GM11168 (cell line): ENCODE data around the gene ICA1L.
"Not testable (repeated sequence)": the region's sequence is repeated elsewhere in the genome, so short reads cannot be mapped to it uniquely, and the experiment has no call there.

Source experiments
- in situ Hi-C: fragments of 300-500 bp; cut with MboI; formaldehyde crosslinking; loops from one replicate; pipeline ENCODE4 v1.12.0; 2022; ENCODE audit warnings: low sequenced_read_pairs; ENCODE audit not compliant: unreplicated experiment

ICA1L gene

GRCh38 chr2:202848813-202849212 lies 22.8 kb downstream of the ICA1L start:
- in situ Hi-C loops, result no loop called here

GRCh38 chr2:202847693-202848524 lies 23.7 kb downstream of the ICA1L start:
- in situ Hi-C loops, result no loop called here

GRCh38 chr2:202844656-202845055 lies 26.9 kb downstream of the ICA1L start:
- in situ Hi-C loops, result no loop called here

- in situ Hi-C loops, result no loop called here
Observed at GRCh38 chr2:202842690-202843089, 28.9 kb downstream of the ICA1L start.

GRCh38 chr2:202841090-202841867 lies 30.3 kb downstream of the ICA1L start:
- in situ Hi-C loops, result no loop called here

- in situ Hi-C loops, result no loop called here
Observed at GRCh38 chr2:202831242-202832220, 40.0 kb downstream of the ICA1L start.

GRCh38 chr2:202824901-202825300 lies 46.7 kb downstream of the ICA1L start:
- in situ Hi-C loops, result no loop called here

- in situ Hi-C loops, result no loop called here
Observed at GRCh38 chr2:202822411-202822810, 49.2 kb downstream of the ICA1L start.

- in situ Hi-C loops, result no loop called here
Observed at GRCh38 chr2:202821206-202822160, 50.1 kb downstream of the ICA1L start.

- in situ Hi-C loops, result no loop called here
Observed at GRCh38 chr2:202818321-202818720, 53.2 kb downstream of the ICA1L start.

GRCh38 chr2:202817771-202818170 lies 53.8 kb downstream of the ICA1L start:
- in situ Hi-C loops, result no loop called here

- in situ Hi-C loops, result no loop called here
Observed at GRCh38 chr2:202815548-202816360, 55.8 kb downstream of the ICA1L start.

GRCh38 chr2:202814226-202814625 lies 57.3 kb downstream of the ICA1L start:
- in situ Hi-C loops, result no loop called here

GRCh38 chr2:202813387-202813786 lies 58.2 kb downstream of the ICA1L start:
- in situ Hi-C loops, result no loop called here

GRCh38 chr2:202808754-202809153 lies 62.8 kb downstream of the ICA1L start:
- in situ Hi-C loops, result no loop called here

GRCh38 chr2:202807431-202808138 lies 64.0 kb downstream of the ICA1L start:
- in situ Hi-C loops, result not testable (repeated sequence)

GRCh38 chr2:202805911-202806310 lies 65.7 kb downstream of the ICA1L start:
- in situ Hi-C loops, result not testable (repeated sequence)

GRCh38 chr2:202797944-202798343 lies 73.6 kb downstream of the ICA1L start:
- in situ Hi-C loops, result no loop called here
